K562 (cell line): Measurements from ENCODE around the gene TNFSF4. TPM values are rescaled to one million over a fixed set of nuclear protein-coding genes. Genes with fewer than 3 reads are reported as not detected.

Experiments used
- CXXC5 ChIP-seq: fragments of 250-450 bp; sonication (Bioruptor Pico); IDR thresholded peaks from 2 replicates; pipeline ENCODE4 v1.8.0; 2022; ENCODE audit warnings: inconsistent platforms, mild to moderate bottlenecking, moderate library complexity
- DDX20 ChIP-seq: fragments of 450-650 bp; IDR thresholded peaks from 2 replicates; pipeline ENCODE4 v1.6.1; 2016; ENCODE audit warnings: missing genetic modification characterization, low read depth, mild to moderate bottlenecking, missing compliant biosample characterization, moderate library complexity
- E2F8 ChIP-seq: fragments of 450-650 bp; IDR thresholded peaks from 2 replicates; pipeline ENCODE4 v1.7.1; 2018; ENCODE audit warnings: mild to moderate bottlenecking, low read depth; ENCODE audit not compliant: partially characterized antibody
- ELF4 ChIP-seq: fragments of 450-650 bp; formaldehyde crosslinking; IDR thresholded peaks from 2 replicates; pipeline ENCODE4 v1.4.0; 2022; ENCODE audit warnings: missing genetic modification characterization
- MGA ChIP-seq: fragments of 450-650 bp; IDR thresholded peaks from 2 replicates; pipeline ENCODE4 v1.6.1; 2016; ENCODE audit warnings: mild to moderate bottlenecking, moderate library complexity
- SMC3 ChIP-seq: conservative IDR thresholded peaks from 2 replicates; pipeline ENCODE4 v1.6.1; 2011; ENCODE audit warnings: low read depth, low read length, improper control_type of control experiment; ENCODE audit not compliant: insufficient read depth
- TRIM24 ChIP-seq, 2 experiments: fragments of 450-650 bp; IDR thresholded peaks; 2 replicates each; pipeline ENCODE4 v1.6.1; 2016
- polyA plus RNA-seq, 8 experiments: library from polyadenylated mRNA; depleted of rRNA in 4 of 8; stranded (reverse) in 5 of 8; unstranded in 3 of 8; fragments of >200 nt; fragmentation: Nextera tagmentation in 2 of 8; fragmentation: Illumina TruSeq in 1 of 8; extraction: Ambion mirVana in 2 of 8; extraction: Trizol in 1 of 8; gene quantifications; 2 replicates each; pipeline versions ENCODE4 v1.2.1 to v1.2.3, GENCODE V29; 2011 to 2014; ENCODE audit warnings: inconsistent platforms in 1 of 8, missing spikeins in 1 of 8
- total RNA-seq, 7 experiments: library from RNA; depleted of rRNA in 6 of 7; stranded (reverse); fragments of >200 nt in 6 of 7; fragmentation: Illumina TruSeq in 2 of 7; extraction: Trizol in 2 of 7; gene quantifications; 2 replicates each; pipeline versions ENCODE4 v1.2.1 to v1.2.3, GENCODE V29; 2011 to 2021; ENCODE audit warnings: low replicate concordance in 1 of 7

Gene TNFSF4
- total and polyA plus RNA-seq, 9 of the 15 experiments (the other 6 are each of a cell fraction or from before 2014, with no cell fraction given), result 0.08 to 0.23 (median 0.15) TPM; not detected in 1

- TF ChIP-seq MGA (no peak), CXXC5 (CRISPR knock-in tag) (no peak), SMC3 (0 out of 2 replicates have a peak, but pooled peaks have one; percentile 30), E2F8 (no peak), ELF4 (CRISPR knock-in tag) (no peak), TRIM24 (IDR thresholded peaks at IDR 0.05) (no peak), DDX20 (no peak)
Measured at GRCh38 chr1:173255214-173255813, 48.2 kb upstream of the TNFSF4 start (continued).
